NCI-H774 (cell line): ENCODE measurements around the gene IKZF3.
"Not testable (repeated sequence)": the region's sequence is repeated elsewhere in the genome, so short reads cannot be mapped to it uniquely, and the experiment has no call there.

Experiments
- DNase-seq: peaks from one replicate; lab custom pipeline; 2025; lab: John Stamatoyannopoulos, UW

The IKZF3 gene

DNA sequence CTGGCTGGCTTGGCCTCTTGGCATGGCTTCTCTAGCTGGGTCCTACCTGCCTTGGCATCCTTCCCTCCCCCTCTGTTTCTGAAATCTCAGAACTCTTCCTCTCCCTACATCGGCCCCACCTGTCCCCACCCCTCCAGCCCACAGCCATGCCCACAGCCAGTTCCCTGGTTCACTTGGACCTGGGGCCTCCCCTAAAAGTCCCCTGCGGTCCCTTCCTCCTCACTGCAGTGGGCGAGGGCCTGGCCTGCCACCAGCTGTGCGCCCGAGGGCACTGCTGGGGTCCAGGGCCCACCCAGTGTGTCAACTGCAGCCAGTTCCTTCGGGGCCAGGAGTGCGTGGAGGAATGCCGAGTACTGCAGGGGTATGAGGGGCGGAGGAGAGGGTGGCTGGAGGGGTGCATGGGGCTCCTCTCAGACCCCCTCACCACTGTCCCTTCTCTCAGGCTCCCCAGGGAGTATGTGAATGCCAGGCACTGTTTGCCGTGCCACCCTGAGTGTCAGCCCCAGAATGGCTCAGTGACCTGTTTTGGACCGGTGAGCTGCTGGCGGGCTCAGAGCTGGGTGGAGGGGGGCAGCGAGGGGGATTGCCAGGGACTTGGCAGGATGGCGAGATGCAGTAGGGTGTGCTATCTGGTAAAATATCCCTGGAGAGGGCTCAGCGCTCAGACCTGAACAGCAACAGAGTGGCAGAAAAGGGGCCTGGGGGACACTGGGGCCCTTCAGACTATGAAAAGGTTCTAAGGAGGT is 147.9 kb downstream of the IKZF3 start:
- no peak for DNase-seq

DNA sequence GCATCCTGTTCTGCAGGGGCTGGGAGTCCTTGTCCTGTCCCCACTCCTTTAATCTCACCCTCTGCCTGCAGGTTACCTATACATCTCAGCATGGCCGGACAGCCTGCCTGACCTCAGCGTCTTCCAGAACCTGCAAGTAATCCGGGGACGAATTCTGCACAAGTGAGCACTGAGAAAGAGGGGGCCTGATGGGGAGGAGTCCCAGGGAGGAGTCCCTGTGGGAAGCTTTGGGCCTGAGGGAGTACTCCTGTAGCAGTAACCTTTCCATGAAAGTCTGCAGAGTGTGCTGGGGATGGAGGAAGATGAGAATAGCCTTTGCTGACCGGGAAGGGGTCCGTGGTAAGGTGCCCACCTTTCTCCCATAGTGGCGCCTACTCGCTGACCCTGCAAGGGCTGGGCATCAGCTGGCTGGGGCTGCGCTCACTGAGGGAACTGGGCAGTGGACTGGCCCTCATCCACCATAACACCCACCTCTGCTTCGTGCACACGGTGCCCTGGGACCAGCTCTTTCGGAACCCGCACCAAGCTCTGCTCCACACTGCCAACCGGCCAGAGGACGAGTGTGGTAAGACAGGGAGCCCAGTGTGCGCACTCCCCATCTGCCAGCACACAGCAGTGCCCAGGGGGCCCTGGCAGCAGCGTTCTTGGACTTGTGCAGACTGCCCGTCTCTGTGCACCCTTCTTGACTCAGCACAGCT is 148.6 kb downstream of the IKZF3 start:
- DNase-seq: no peak

DNA sequence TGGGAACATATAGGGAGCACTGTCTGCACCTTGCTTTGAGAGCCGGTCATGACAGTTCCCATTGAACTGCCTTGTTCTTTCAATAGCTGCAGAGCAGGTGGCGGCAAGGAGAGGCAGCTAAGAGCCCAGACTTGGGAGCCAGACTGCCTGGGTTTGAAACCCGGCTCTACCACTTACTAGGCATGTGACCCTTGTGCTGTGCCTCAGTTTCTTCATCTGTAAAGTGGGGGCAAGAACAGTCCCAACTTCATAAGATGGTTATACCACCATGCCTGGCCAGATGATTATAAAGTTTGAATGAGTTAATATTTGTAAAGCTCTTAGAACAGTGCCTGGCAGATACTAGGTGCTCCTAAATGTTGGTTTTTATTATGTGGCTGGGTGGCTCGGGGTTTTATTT is 149.9 kb downstream of the IKZF3 start:
- no peak for DNase-seq

DNA sequence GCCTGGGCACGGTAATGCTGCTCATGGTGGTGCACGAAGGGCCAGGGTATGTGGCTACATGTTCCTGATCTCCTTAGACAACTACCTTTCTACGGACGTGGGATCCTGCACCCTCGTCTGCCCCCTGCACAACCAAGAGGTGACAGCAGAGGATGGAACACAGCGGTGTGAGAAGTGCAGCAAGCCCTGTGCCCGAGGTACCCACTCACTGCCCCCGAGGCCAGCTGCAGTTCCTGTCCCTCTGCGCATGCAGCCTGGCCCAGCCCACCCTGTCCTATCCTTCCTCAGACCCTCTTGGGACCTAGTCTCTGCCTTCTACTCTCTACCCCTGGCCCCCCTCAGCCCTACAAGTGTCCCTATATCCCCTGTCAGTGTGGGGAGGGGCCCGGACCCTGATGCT is 152.3 kb downstream of the IKZF3 start:
- DNase-seq: no peak

DNA sequence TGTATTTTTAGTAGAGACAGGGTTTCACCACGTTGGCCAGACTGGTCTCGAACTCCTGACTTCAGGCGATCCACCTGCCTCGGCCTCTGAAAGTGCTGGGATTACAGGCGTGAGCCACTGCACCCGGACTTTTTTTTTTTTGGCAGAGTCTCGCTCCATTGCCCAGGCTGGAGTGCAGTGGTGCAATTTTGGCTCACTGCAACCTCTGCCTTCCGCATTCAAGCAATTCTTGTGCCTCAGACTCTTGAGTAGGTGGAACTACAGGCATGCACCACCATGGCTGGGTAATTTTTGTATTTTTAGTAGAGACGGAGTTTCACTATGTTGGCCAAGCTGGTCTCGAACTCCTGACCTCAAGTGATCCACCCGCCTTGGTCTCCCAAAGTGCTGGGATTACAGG is 153.0 kb downstream of the IKZF3 start:
- not testable (repeated sequence) for DNase-seq

DNA sequence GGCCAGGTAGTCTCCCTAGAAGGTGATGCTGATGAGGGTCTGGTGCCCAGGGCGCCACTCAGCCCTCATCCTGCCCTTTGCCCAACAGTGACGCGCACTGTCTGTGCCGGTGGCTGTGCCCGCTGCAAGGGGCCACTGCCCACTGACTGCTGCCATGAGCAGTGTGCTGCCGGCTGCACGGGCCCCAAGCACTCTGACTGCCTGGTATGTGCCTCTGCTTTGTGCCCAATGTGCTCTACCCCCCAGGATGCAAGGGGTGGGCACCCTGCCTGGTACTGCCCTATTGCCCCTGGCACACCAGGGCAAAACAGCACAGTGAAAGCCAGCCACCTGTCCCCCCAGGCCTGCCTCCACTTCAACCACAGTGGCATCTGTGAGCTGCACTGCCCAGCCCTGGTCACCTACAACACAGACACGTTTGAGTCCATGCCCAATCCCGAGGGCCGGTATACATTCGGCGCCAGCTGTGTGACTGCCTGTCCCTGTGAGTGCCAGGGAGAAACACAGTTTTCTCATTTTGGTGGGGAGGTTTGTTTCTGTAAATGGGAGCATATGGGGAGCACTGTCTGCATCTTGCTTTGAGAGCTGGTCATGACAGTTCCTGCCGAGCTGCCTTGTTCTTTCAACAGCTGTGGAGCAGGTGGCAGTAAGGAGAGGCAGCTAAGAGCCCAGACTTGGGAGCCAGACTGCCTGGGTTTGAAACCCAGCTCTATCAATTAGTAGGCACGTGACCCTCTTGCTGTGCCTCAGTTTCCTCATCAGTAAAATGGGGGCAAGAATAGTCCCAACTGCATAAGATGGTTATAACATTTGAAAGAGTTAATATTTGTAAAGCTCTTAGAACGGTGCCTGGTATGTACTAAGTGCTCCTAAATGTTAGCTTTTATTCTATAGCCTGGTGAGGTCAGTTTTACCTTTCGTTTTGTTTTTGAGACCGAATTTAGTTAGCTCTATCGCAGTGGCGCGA is 153.8 kb downstream of the IKZF3 start:
- DNase-seq: no peak

DNA sequence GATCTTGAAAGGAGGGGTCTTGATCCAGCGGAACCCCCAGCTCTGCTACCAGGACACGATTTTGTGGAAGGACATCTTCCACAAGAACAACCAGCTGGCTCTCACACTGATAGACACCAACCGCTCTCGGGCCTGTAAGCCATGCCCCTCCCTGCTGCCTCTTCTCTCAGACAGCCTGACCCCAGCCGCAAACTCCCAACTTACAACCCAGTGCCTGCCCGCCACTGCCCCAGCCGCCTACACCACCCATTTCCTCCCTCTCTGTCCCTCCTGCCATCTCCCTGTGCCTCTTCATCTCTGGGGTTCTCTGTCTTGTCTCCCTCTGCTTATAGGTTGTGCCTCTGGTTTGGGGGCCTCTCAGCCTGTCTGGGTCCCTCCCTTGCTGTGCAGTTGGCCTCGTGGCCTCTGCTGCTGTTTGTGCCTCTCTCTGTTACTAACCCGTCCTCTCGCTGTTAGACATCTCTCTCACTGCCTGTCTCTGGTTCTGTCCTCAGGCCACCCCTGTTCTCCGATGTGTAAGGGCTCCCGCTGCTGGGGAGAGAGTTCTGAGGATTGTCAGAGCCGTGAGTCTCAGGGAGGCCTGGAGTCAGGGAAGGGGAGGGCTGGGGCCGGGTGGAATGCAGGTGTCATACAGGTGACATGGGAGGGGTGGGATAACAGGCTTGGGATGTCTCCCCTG is 154.7 kb downstream of the IKZF3 start:
- DNase-seq: no peak
